Measurements from ENCODE around the gene HAL. TPM values are rescaled to one million over a fixed set of nuclear protein-coding genes. Genes with fewer than 3 reads are reported as not detected.

The HAL gene
- total and polyA plus RNA-seq, 2 of the 4 experiments (the other 2 are of a cell fraction): under 0.01 to 0.02 TPM

GRCh38 chr12:95972832-95973456, 23.2 kb downstream of the HAL start:
- no peak overlapping the region for H2AK9ac ChIP-seq (replicated peaks; ENCODE audit: low read depth, low read length, poor library complexity)
- H3K9me3 ChIP-seq (ENCODE audit: control insufficient read depth, insufficient read depth, low read length): no peaks in the 10 kb centered on the region
- H3K27ac ChIP-seq (ENCODE audit: insufficient read depth, low read length): no peak overlapping the region
- H2AFZ ChIP-seq (replicated peaks; ENCODE audit: low read length, poor library complexity): no peak overlapping the region
- no peak overlapping the region for H3K56ac ChIP-seq (ENCODE audit: extremely low read depth, insufficient read depth, low read length)
- intact Hi-C loops (cut with micrococcal nuclease): no loop called here
- H3K79me1 ChIP-seq (ENCODE audit: low read depth in 1 of 2, low read length in 2 of 2): no peaks in the 10 kb centered on the region
- no peak overlapping the region for H3K4me3 ChIP-seq (ENCODE audit: insufficient read depth, low read depth, low read length)
- H2BK20ac ChIP-seq (ENCODE audit: low read depth, low read length): no peak overlapping the region
- H3K4ac ChIP-seq (ENCODE audit: low read depth, low read length): no peak overlapping the region
- DNase-seq (no peak), ATAC-seq (ENCODE audit: low read depth) (no peak)
- no peak overlapping the region for H3K9ac ChIP-seq (ENCODE audit: low read depth, low read length)
- no peak overlapping the region for H2BK120ac ChIP-seq (ENCODE audit: low read depth, low read length)
- H2BK5ac ChIP-seq (ENCODE audit: low read depth, low read length, poor library complexity, severe bottlenecking): no peak overlapping the region
- H4K8ac ChIP-seq (ENCODE audit: low read depth in 2 of 2, low read length in 2 of 2): no peak overlapping the region
- H3K36me3 ChIP-seq (ENCODE audit: control insufficient read depth, insufficient read depth, low read length): no peaks in the 10 kb centered on the region
- no TSS peak for BruUV-seq (replicated peaks)
- no peak overlapping the region for H3K14ac ChIP-seq (replicated peaks; ENCODE audit: low read depth, low read length)
- no peak overlapping the region for H4K5ac ChIP-seq (ENCODE audit: low read depth, low read length)
- H3K27me3 ChIP-seq (ENCODE audit: control insufficient read depth, insufficient read depth, low read length): peaks cover 9% of the 10 kb centered on the region
- dilution Hi-C loops (cut with HindIII; ENCODE audit: low sequenced_read_pairs, unreplicated experiment): no loop called here
- no peaks in the 10 kb centered on the region for H3K4me1 ChIP-seq (ENCODE audit: control insufficient read depth, insufficient read depth, low read length)
- no peak overlapping the region for H2AK5ac ChIP-seq (ENCODE audit: low read depth, low read length)
- H2BK15ac ChIP-seq (ENCODE audit: low read depth, low read length): no peak overlapping the region
- ChIA-PET CTCF (interaction anchor here (0.7 kb wide), 1 partner anchor 64 kb away, joined by 4 read pairs; no protein-coding TSS in a partner anchor), POLR2A (ENCODE audit: unreplicated experiment) (no interaction called here)
- no peaks in the 10 kb centered on the region for H3K9me1 ChIP-seq (ENCODE audit: insufficient read depth, low read length)
- H3K23ac ChIP-seq (ENCODE audit: low read depth, low read length): no peak overlapping the region
- no peaks in the 10 kb centered on the region for H4K20me1 ChIP-seq (ENCODE audit: insufficient read depth, low read length)
- TF ChIP-seq FOS (IDR thresholded peaks at IDR 0.05; ENCODE audit: low read depth, low read length) (no peak), MXI1 (IDR thresholded peaks at IDR 0.05; ENCODE audit: borderline replicate concordance, low read depth, low read length) (no peak), MAFK (IDR thresholded peaks at IDR 0.05; ENCODE audit: low read depth, low read length) (peak; percentile 42), NFE2L2 (IDR thresholded peaks at IDR 0.05; ENCODE audit: low read depth, low read length) (no peak), CTCF (conservative IDR thresholded peaks at IDR 0.05; ENCODE audit: low read depth, low read length) (no peak), ELK1 (IDR thresholded peaks at IDR 0.05; ENCODE audit: borderline replicate concordance, low read depth, low read length) (no peak), USF2 (IDR thresholded peaks at IDR 0.05; ENCODE audit: low read depth, low read length) (no peak), RAD21 (IDR thresholded peaks at IDR 0.05; ENCODE audit: low read length) (no peak), BHLHE40 (IDR thresholded peaks at IDR 0.05; ENCODE audit: low read depth, low read length) (no peak)
- no CpG with 5 or more reads among the region's 4 CpGs for WGBS, 2 experiments (ENCODE audit: extremely low coverage in 2 of 2, insufficient read length in 1 of 2)
- H3K4me2 ChIP-seq (ENCODE audit: low read depth, low read length): no peak overlapping the region
- no peak overlapping the region for H4K91ac ChIP-seq (ENCODE audit: insufficient read depth, low read depth, low read length)
- H3K18ac ChIP-seq (ENCODE audit: low read depth, low read length): no peak overlapping the region
- in situ Hi-C loops (cut with MboI; ENCODE audit: low sequenced_read_pairs): no loop called here
